ENCODE measurements around the gene RNF20.

DNA sequence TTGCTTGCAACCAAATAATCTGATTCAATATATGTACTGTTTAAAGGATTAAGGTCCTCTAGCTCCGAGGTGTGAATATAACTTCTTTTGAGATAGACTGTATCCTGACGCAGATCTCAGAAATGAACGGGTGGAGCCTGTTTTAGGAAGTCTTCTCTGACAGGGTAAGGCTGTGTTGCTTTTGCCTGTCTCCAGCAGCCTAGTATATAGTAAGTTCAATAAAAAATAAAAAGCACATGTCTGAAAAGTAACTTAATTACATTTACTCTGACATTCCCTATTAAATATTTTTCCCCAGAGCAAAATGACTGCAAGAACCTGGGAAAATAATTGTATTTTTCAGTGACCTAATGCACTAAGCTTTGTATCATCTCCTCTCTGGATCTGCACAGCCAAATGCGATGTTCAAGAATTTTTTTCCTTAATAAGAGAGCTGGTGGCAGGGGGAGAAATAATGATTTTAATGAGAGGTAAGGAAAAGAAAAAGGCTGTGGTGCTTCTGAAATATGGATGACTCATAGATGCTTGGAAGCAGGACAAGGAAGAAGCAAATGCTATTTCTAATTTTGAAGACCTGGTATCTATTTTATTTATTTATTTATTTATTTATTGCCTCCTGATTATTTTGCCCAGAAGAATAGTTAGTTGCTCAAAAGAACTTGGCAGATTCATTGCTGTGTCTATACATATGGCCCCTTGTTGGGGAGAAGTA is 53.8 kb downstream of the RNF20 start:
- TF ChIP-seq CSRNP3 (CRISPR knock-in tag; IDR thresholded peaks at IDR 0.05) (no peak), SNAI2 (CRISPR knock-in tag; IDR thresholded peaks at IDR 0.05) (no peak), ZC3H10 (CRISPR knock-in tag; IDR thresholded peaks at IDR 0.05) (no peak), GLIS3 (CRISPR knock-in tag; IDR thresholded peaks at IDR 0.05) (no peak), ZFP30 (CRISPR knock-in tag; IDR thresholded peaks at IDR 0.05) (no peak), CSDC2 (CRISPR knock-in tag; IDR thresholded peaks at IDR 0.05) (no peak), TSHZ2 (CRISPR knock-in tag; IDR thresholded peaks at IDR 0.05) (no peak), ARNTL (CRISPR knock-in tag; IDR thresholded peaks at IDR 0.05; ENCODE audit: borderline replicate concordance, low read depth) (no peak), PATZ1 (CRISPR knock-in tag; IDR thresholded peaks at IDR 0.05; ENCODE audit: borderline replicate concordance) (no peak), ISL1 (CRISPR knock-in tag; IDR thresholded peaks at IDR 0.05) (no peak)
